EL (cell line): ENCODE results near the gene FGD3.

Experiments
- DNase-seq: peaks from one replicate; pipeline ENCODE4 v3.0.0-alpha.2; 2016

Gene FGD3

GRCh38 chr9:93035106-93035660, 87.9 kb downstream of the FGD3 start:
- DNase-seq = no peak

- DNase-seq = no peak
These were observed 88.6 kb downstream of the FGD3 start for GRCh38 chr9:93035821-93036351.

- DNase-seq = no peak
These were observed 89.7 kb downstream of the FGD3 start for GRCh38 chr9:93036887-93037475.

GRCh38 chr9:93037476-93037971, 90.2 kb downstream of the FGD3 start:
- DNase-seq = no peak

DNA sequence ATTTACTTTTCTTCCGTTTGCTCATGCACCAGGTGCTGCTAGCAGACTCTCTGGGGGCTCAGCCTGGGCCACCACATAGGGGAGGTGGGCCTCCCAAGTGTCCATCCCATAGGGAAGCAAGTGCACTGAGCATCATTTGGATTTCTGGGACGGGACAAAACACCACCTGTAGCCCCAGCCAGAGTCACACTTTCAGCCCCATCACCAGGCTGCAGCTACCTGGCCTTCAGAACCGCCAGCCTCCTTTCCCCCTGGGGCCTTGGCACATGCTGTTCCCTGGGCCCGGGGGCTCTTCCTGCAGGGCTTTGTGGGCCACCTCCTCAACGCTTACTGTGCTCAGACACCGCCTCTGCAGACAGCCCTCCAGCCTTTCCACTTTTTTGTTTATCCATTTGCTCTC, 91.6 kb downstream of the FGD3 start:
- no peak for DNase-seq

- no peak for DNase-seq
These were observed 92.1 kb downstream of the FGD3 start for GRCh38 chr9:93039456-93039855.

GRCh38 chr9:93039976-93040375, 92.7 kb downstream of the FGD3 start:
- no peak for DNase-seq

DNA sequence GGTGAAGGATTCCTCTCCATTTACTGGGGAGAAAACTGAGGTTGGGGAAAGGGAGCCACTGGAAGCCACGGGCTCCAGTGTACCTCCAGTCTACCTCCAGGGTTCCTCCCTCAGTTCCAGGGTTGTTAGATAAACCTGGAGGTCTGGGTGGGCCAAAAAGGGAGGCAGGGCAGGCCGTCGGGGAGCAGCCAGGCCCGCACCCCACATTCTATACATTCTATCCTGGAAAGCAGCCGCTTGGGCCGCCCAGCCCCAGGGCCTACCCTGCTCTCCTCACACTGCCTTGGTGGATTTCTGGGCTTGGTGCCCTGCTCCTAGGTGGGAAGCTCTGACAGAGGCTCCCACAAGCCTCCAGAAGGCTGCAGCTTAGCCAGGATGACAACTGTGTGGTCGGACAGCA, 93.1 kb downstream of the FGD3 start:
- DNase-seq = no peak

- no peak for DNase-seq
These were observed 93.9 kb downstream of the FGD3 start for GRCh38 chr9:93041108-93041802.

- no peak for DNase-seq
These were observed 95.8 kb downstream of the FGD3 start for GRCh38 chr9:93043122-93043521.

DNA sequence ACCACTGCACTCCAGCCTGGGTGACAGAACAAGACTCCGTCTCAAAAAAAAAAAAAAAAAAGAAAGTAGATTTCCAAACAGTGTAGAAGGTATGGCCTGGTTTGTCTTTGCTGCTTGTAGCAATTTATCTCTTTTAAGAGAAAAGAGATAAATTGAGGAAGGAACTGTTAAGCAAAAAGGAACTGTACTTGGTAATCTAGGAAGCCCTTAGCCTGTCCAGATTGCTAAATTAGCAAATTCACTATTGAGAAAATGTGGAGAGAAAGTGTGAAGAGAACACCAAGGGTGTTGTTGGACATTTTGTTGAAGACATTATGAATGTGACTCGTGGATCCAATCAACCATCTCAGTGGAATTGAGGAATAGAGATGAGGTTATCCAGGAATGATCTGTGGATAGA, 98.2 kb downstream of the FGD3 start:
- DNase-seq = no peak

DNA sequence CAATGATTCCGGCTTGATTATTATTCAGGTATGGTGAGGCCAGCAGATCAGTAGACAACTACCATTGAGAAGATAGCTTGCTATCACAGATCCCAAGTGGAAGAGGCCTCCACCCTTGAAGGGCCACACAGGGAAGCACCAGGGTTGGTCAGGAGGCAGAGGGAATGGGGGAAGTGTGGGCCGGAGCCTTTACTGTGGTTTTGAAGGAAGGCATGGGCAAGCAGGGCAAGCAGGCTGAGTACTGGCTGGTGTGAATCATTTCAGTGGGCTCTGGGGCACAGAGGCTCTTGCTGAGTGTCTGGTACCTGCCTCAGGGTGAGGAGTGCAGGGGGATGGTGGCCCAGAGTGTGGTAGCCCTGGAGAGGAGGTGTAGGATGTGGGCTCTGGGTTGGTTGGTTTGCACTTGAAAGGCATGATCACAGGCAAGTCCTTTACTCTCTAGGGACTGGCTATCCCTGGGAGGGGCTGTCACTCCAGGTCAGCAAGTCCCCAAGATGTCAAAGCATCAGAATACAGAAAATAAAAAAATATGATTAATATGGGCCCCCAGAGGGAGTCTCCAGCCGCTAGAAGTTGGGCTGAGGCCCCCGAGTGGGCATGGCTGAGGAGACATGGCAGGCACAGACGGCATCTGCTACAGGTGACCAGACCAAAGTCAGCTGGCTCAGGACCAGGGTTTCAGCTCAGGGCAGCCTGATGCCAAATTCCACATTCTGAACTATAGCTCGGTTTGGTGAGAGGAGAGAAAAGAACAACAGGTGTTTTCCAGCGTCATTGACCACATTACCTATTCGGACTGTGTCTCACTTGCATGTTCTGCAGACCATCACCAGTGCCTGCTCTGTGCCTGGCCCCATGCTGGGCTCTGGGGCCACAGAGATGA, 101.5 kb downstream of the FGD3 start:
- no peak for DNase-seq

DNA sequence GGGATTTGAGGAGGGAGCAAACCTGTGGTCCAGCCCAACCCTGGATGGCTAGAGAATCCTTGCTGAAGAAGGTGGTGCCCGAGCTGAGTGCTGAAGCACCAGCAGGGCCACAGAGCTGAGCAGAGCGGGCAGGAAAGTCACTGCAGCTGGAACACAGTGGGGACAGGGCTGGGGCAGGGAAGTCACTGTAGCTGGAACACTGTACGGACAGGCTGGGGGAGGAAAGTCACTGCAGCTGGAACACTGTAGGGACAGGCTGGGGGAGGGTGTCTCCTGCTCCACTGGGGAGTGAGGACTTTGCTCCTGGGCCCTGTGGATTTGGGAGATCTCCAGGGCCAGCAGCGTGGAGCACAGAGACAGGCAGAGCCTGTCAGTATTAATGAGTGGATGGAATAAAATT, 102.2 kb downstream of the FGD3 start:
- DNase-seq = no peak

- no peak for DNase-seq
These were observed 102.9 kb downstream of the FGD3 start for GRCh38 chr9:93050231-93050630.

- DNase-seq = peak; percentile 45
These were observed 104.4 kb downstream of the FGD3 start for GRCh38 chr9:93051680-93052089.

- no peak for DNase-seq
These were observed 105.6 kb downstream of the FGD3 start for GRCh38 chr9:93052791-93053540.

- DNase-seq = no peak
These were observed 106.5 kb downstream of the FGD3 start for GRCh38 chr9:93053781-93054331.

DNA sequence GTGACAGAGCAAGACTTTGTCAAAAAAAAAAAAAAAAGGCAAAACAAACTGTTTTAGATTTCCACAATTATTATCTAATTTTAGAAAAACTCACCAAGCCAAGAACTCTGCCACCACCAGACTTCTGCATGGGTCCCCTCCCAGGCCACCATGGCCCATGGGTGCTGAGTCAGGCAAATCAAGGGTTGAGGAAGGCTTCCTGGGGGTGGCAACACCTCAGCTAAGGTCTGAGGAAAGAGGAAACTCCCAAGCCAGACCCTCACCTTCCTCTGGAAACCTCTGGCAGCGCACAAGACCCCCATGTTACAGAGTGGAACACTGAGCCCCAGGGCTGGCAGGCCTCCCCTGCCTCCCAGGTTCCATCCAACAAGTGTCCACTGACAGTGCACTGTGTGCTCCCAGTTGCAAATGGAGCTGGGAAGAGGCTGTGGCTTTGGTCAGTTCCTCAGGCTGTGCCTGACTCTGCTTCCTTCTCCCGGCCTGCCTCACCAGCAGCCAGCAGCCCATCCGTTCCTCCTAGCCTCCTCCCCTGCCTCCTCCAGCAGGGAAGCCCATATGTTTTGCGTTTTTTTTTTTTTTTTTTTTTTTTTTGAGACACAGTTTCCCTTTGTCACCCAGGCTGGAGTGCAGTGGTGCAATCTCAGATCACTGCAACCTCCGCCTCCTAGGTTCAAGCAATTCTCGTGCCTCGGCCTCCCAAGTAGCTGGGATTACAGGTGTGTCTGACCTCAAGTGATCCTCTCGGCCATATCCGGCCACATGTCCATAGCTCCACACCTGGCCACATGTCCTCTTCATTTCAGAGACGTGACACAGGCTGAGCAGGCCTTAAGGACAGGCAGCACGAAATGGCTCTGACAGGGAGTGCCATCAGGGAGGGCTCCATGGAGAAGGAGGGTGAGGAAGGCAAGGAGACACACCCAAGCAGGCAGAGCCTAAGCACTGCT, 107.7 kb downstream of the FGD3 start:
- DNase-seq = no peak

DNA sequence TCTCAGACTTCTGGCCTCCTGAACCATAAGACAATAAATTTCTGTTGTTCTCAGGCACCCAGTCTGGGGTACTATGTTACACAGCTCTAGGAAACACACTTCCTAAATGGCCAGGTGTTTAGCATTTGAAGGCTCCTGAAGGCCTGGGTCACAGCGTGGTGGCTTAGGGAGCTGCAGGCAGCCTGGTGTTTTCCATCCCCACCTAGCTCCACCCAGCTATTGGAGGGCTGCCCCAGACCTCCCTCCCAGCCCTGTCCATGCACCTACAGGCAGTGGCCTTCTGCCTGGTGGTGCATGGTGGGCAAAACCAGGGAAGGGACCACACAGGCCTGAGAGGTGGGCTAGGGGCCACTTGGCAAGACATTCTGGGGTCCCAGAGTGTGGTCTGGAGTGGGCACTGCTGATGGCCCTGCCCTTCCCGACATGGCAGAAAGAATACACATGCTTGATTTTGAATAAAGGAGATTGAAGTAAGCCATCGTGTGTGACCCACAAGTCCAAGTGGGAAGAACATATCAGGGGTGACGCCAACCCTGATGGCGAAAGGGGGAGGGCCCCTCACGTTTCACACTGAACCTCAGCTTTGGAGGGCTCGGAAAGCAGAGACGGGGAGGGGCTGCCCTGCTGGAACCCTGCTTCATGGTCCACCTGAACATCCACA, 109.8 kb downstream of the FGD3 start:
- DNase-seq = no peak

DNA sequence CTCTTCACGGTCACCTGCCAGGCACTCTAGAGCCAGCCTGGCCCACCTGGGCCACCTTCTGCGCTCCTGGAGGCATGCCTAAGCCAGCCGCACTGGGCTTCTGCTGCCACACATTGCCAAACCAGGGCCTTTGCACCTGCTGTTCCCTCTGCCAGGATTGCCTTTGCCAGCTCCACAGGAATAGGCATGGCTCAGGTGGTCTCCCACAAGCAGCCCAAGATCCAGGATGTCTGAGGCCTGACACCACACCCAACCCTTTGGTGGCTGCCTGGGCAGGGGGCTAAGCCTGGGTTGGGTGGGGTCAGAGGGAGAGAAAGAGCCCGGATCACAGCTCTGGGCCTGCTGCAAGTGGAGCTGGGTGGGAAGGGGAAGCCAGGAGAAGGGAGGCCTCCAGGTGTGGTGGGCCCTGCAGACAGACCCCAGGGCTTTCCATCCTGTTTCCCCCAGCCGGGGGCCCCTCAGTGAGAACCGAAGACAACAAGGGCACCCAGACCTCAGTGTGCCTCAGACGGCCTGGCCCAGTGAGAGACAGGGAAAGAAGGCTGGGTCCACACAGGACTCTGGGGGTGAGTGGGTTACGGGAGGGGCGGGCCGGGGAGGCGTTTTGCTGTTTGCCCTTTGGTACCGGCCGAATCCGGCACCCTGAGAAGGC, 110.5 kb downstream of the FGD3 start:
- DNase-seq = no peak
